H1 (cell line): ENCODE results near the gene RAB31. TPM values are rescaled to one million over a fixed set of nuclear protein-coding genes. Genes with fewer than 3 reads are reported as not detected.
"Not testable (repeated sequence)": the region's sequence is repeated elsewhere in the genome, so short reads cannot be mapped to it uniquely, and the experiment has no call there.

Source experiments
- CTCF ChIA-PET: fragments of 300-600 bp; sonication (Branson Sonifier 250); formaldehyde crosslinking; loops from one replicate; lab custom pipeline; 2021; ENCODE audit not compliant: partially characterized antibody; lab: Charles Lee
- POLR2A ChIA-PET: fragments of 300-600 bp; sonication (Branson Sonifier 250); formaldehyde crosslinking; loops from one replicate; lab custom pipeline; 2021; ENCODE audit warnings: inconsistent platforms; ENCODE audit not compliant: partially characterized antibody; lab: Charles Lee
- DNase-seq, 2 experiments: peaks; one replicate each; pipeline versions ENCODE4 v3.0.0 to v3.0.0-alpha.2; 2010 to 2022; ENCODE audit warnings: low spot score in 2 of 2, low read depth in 1 of 2, mixed read lengths in 1 of 2
- FAIRE-seq: peaks from 2 replicates; lab custom pipeline; 2011; peaks lifted over from hg19 to GRCh38; lab: Jason Lieb, UNC
- H2AFZ ChIP-seq: 2 replicates; pipeline ENCODE4 v1.8.1; 2012; ENCODE audit warnings: low read length, inconsistent platforms
- H2AK5ac ChIP-seq: 2 replicates; pipeline ENCODE4 v1.6.1; 2013; ENCODE audit warnings: low read depth, low read length
- H2BK120ac ChIP-seq: replicated peaks from 2 replicates; pipeline ENCODE3; 2013; ENCODE audit warnings: low read depth, low read length, inconsistent platforms
- H2BK12ac ChIP-seq: 2 replicates; pipeline ENCODE4 v1.6.1; 2013; ENCODE audit warnings: low read depth, low read length
- H2BK15ac ChIP-seq: 2 replicates; pipeline ENCODE4 v1.6.1; 2013; ENCODE audit warnings: low read length
- H2BK20ac ChIP-seq: 2 replicates; pipeline ENCODE4 v1.6.1; 2013; ENCODE audit warnings: low read length
- H2BK5ac ChIP-seq: 2 replicates; pipeline ENCODE4 v1.6.1; 2013; ENCODE audit warnings: low read depth, low read length
- H3K14ac ChIP-seq: 2 replicates; pipeline ENCODE4 v1.6.1; 2013; ENCODE audit warnings: inconsistent platforms; ENCODE audit not compliant: insufficient read length
- H3K18ac ChIP-seq: 2 replicates; pipeline ENCODE4 v1.6.1; 2013; ENCODE audit warnings: low read length; ENCODE audit errors: extremely low read depth
- H3K23ac ChIP-seq: 2 replicates; pipeline ENCODE4 v1.6.1; 2013; ENCODE audit warnings: inconsistent platforms; ENCODE audit not compliant: insufficient read length
- H3K23me2 ChIP-seq: 2 replicates; pipeline ENCODE4 v1.6.1; 2013; ENCODE audit warnings: low read depth, low read length
- H3K27ac ChIP-seq: 2 replicates; pipeline ENCODE4 v1.6.1; 2011; ENCODE audit warnings: low read depth, low read length, inconsistent platforms
- H3K27me3 ChIP-seq, 4 experiments: replicated peaks in 1 of 4; 1 replicate in 1 of 4; 2 replicates in 3 of 4; pipeline versions ENCODE4 v1.6.1 to v1.8.1; 2011 to 2013; ENCODE audit warnings: low read length in 3 of 4, mild to moderate bottlenecking in 3 of 4, inconsistent platforms in 2 of 4, mixed read lengths in 2 of 4, moderate library complexity in 1 of 4; ENCODE audit not compliant: control insufficient read depth in 3 of 4, insufficient read depth in 3 of 4; ENCODE audit errors: extremely low read depth in 1 of 4
- H3K36me3 ChIP-seq, 4 experiments: 2 replicates each; pipeline versions ENCODE4 v1.6.1 to v1.8.1; 2011 to 2013; ENCODE audit warnings: mild to moderate bottlenecking in 4 of 4, low read length in 3 of 4, moderate library complexity in 2 of 4, control low read depth in 1 of 4, inconsistent platforms in 1 of 4; ENCODE audit not compliant: insufficient read depth in 4 of 4, control insufficient read depth in 2 of 4
- H3K4ac ChIP-seq: replicated peaks from 2 replicates; pipeline ENCODE3; 2013; ENCODE audit warnings: low read length, low read depth, mixed read lengths, inconsistent platforms; ENCODE audit not compliant: insufficient read length
- H3K4me1 ChIP-seq, 4 experiments: replicated peaks in 1 of 4; 1 replicate in 1 of 4; 2 replicates in 3 of 4; pipeline versions ENCODE4 v1.6.1 to v1.8.1; 2011 to 2013; ENCODE audit warnings: low read length in 3 of 4, inconsistent platforms in 2 of 4, mixed read lengths in 1 of 4; ENCODE audit not compliant: insufficient read depth in 4 of 4, control insufficient read depth in 3 of 4
- H3K4me2 ChIP-seq, 2 experiments: 2 replicates each; pipeline versions ENCODE4 v1.6.1 to v1.8.1; 2011 to 2013; ENCODE audit warnings: low read depth in 2 of 2, low read length in 2 of 2, control low read depth in 1 of 2, inconsistent platforms in 1 of 2, mild to moderate bottlenecking in 1 of 2; ENCODE audit not compliant: insufficient read depth in 1 of 2
- H3K4me3 ChIP-seq, 4 experiments: fragments of 200-600, 300-600 bp in 1 of 4; sonication (generic), shearing (Covaris generic), sonication (Bioruptor Twin) in 1 of 4; 2 replicates each; pipeline versions ENCODE4 v1.5.1 to v1.8.1; 2011 to 2016; ENCODE audit warnings: low read length in 4 of 4, low read depth in 3 of 4, control low read depth in 2 of 4, inconsistent platforms in 2 of 4, mild to moderate bottlenecking in 2 of 4, mixed read lengths in 1 of 4, moderate library complexity in 1 of 4; ENCODE audit not compliant: insufficient read depth in 2 of 4; ENCODE audit errors: extremely low read depth in 1 of 4
- H3K56ac ChIP-seq: replicated peaks from 2 replicates; pipeline ENCODE3; 2013; ENCODE audit warnings: low read depth, mild to moderate bottlenecking, mixed read lengths, low read length, inconsistent platforms; ENCODE audit not compliant: insufficient read length
- H3K79me1 ChIP-seq: 2 replicates; pipeline ENCODE4 v1.6.1; 2013; ENCODE audit warnings: low read depth, low read length, control low read depth
- H3K79me2 ChIP-seq, 2 experiments: 2 replicates each; pipeline versions ENCODE4 v1.6.1 to v1.8.1; 2012 to 2013; ENCODE audit warnings: low read length in 2 of 2, mild to moderate bottlenecking in 2 of 2, inconsistent platforms in 1 of 2; ENCODE audit not compliant: insufficient read depth in 2 of 2, control insufficient read depth in 1 of 2
- H3K9ac ChIP-seq, 4 experiments: replicated peaks in 1 of 4; 1 replicate in 1 of 4; 2 replicates in 3 of 4; pipeline versions ENCODE4 v1.6.1 to v1.8.1; 2011 to 2013; ENCODE audit warnings: low read depth in 3 of 4, low read length in 3 of 4, control low read depth in 2 of 4, mild to moderate bottlenecking in 2 of 4, moderate library complexity in 2 of 4, inconsistent platforms in 1 of 4; ENCODE audit errors: extremely low read depth in 1 of 4
- H3K9me3 ChIP-seq, 2 experiments: 2 replicates each; pipeline versions ENCODE4 v1.6.1 to v1.8.1; 2012 to 2013; ENCODE audit warnings: mild to moderate bottlenecking in 2 of 2, moderate library complexity in 2 of 2, control low read depth in 1 of 2, inconsistent platforms in 1 of 2, low read depth in 1 of 2, low read length in 1 of 2, mixed read lengths in 1 of 2; ENCODE audit not compliant: insufficient read depth in 2 of 2
- H4K20me1 ChIP-seq, 2 experiments: replicated peaks in 1 of 2; 2 replicates each; pipeline versions ENCODE3 to v1.8.1; 2011 to 2013; ENCODE audit warnings: inconsistent platforms in 2 of 2, low read length in 2 of 2, mild to moderate bottlenecking in 1 of 2; ENCODE audit not compliant: insufficient read depth in 2 of 2, control insufficient read depth in 1 of 2
- H4K5ac ChIP-seq: 2 replicates; pipeline ENCODE4 v1.6.1; 2013; ENCODE audit warnings: low read length, low read depth, mixed read lengths, inconsistent platforms; ENCODE audit not compliant: insufficient read length
- H4K8ac ChIP-seq: 2 replicates; pipeline ENCODE4 v1.8.0; 2013; ENCODE audit warnings: mild to moderate bottlenecking, moderate library complexity, low read length, inconsistent platforms; ENCODE audit not compliant: insufficient read depth; ENCODE audit errors: extremely low read depth
- H4K91ac ChIP-seq: replicated peaks from 2 replicates; pipeline ENCODE3; 2013; ENCODE audit warnings: low read length, mixed read lengths, inconsistent platforms; ENCODE audit not compliant: insufficient read length
- whole genome bisulfite sequencing, 2 experiments: shearing (Covaris generic) in 1 of 2; methylation state at CpG; one replicate each; pipeline versions ENCODE4 v1.1.6 to v1.1.7; 2013 to 2015; ENCODE audit warnings: low lambda C conversion rate in 2 of 2, mixed read lengths in 2 of 2, inconsistent platforms in 1 of 2, low coverage in 1 of 2, missing lambda C conversion rate in 1 of 2; ENCODE audit not compliant: insufficient replicate concordance in 2 of 2, insufficient coverage in 1 of 2, insufficient read length in 1 of 2; ENCODE audit errors: extremely low coverage in 1 of 2, missing lambda C conversion rate in 1 of 2; 5-methylcytosine and 5-hydroxymethylcytosine counted together
- polyA plus RNA-seq, 7 experiments: library from polyadenylated mRNA; depleted of rRNA in 3 of 7; stranded (reverse) in 5 of 7; unstranded in 2 of 7; fragments of >200 nt in 5 of 7; fragments of 200-250 nt in 2 of 7; gene quantifications; 1 replicate in 5 of 7; 2 replicates in 1 of 7; 4 replicates in 1 of 7; pipeline versions ENCODE4 v1.2.1 to v1.2.3, GENCODE V29; 2011 to 2013; ENCODE audit warnings: missing spikeins in 2 of 7, mixed read lengths in 2 of 7
- total RNA-seq: library from RNA; stranded (reverse); fragmentation: NEBNext Ultra II Directional; extraction: Animal tissue kit (Norgen Biotek cat#: 25700); gene quantifications from 2 replicates; pipeline ENCODE4 v1.2.1, GENCODE V29; 2021

The RAB31 gene
- total and polyA plus RNA-seq, 2 of the 8 experiments (the other 6 are each of a cell fraction or from before 2014, with no cell fraction given) = 15.2 to 40.9 TPM

- H3K9me3 ChIP-seq, H3K4ac ChIP-seq, H4K20me1 ChIP-seq, H3K9ac ChIP-seq, H4K5ac ChIP-seq, H2BK20ac ChIP-seq, H2AK5ac ChIP-seq, H3K23me2 ChIP-seq, H2BK5ac ChIP-seq, H3K4me3 ChIP-seq, DNase-seq, H3K79me1 ChIP-seq, H3K27ac ChIP-seq, H3K36me3 ChIP-seq, FAIRE-seq, H3K4me2 ChIP-seq, H3K23ac ChIP-seq, H3K4me1 ChIP-seq, H2BK12ac ChIP-seq, H4K8ac ChIP-seq, H3K18ac ChIP-seq, H3K79me2 ChIP-seq, H2BK15ac ChIP-seq, H2BK120ac ChIP-seq, H2AFZ ChIP-seq, CTCF ChIA-PET, H3K56ac ChIP-seq, H3K27me3 ChIP-seq, H4K91ac ChIP-seq, H3K14ac ChIP-seq: not testable (repeated sequence)
- POLR2A ChIA-PET = interaction anchor here (0.6 kb wide), 1 partner anchor 78 kb away, joined by 3 read pairs; no protein-coding TSS in a partner anchor
- 63% methylated on average over 2 of the region's 2 CpGs; no CpG with 5 or more reads in 1 of the 2 experiments for WGBS, 2 experiments
These were observed 60.1 kb downstream of the RAB31 start for GRCh38 chr18:9768071-9768691.

DNA sequence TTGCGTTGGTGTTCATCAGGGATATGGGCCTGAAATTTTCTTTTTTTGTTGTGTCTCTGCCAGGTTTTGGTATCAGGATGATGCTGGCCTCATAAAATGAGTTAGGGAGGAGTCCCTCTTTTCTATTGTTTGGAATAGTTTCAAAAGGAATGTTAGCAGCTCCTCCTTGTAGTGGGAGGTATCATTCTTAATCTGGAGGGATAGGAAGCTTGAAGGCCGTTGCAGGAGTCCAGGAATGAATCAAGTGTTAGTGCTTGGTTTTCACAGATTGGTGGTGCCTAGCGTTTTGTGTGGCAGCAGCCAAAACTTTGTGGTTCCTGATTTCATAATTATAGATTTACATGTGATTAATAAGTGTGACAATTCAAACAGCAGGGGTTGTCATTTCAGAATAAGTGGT is 62.0 kb downstream of the RAB31 start:
- H4K20me1 ChIP-seq, H3K27me3 ChIP-seq, H3K27ac ChIP-seq, H3K56ac ChIP-seq, H3K23me2 ChIP-seq, H3K4me3 ChIP-seq, H3K79me1 ChIP-seq, H2BK120ac ChIP-seq, H2AFZ ChIP-seq, H3K9me3 ChIP-seq, H3K14ac ChIP-seq, H4K8ac ChIP-seq, H2BK12ac ChIP-seq, H3K36me3 ChIP-seq, H3K23ac ChIP-seq, FAIRE-seq, H2BK15ac ChIP-seq, H3K4me1 ChIP-seq, H4K91ac ChIP-seq, H3K4ac ChIP-seq, H3K9ac ChIP-seq, H4K5ac ChIP-seq, H2AK5ac ChIP-seq, H2BK20ac ChIP-seq, H3K4me2 ChIP-seq, H2BK5ac ChIP-seq, H3K18ac ChIP-seq, H3K79me2 ChIP-seq: not testable (repeated sequence)
- DNase-seq = peak in 1 of 2 experiments; percentile 16
- 87% methylated on average over 3 of the region's 3 CpGs; no CpG with 5 or more reads in 1 of the 2 experiments for WGBS, 2 experiments
- CTCF ChIA-PET = interaction anchor here (0.6 to 2.0 kb wide), 7 partner anchors 9 to 379 kb away, joined by 3 to 13 read pairs (median 4); no protein-coding TSS in a partner anchor
- POLR2A ChIA-PET = interaction anchor here (1.2 kb wide), 1 partner anchor 13 kb away, joined by 4 read pairs; no protein-coding TSS in a partner anchor
